ENCODE measurements around the gene SLX4IP.

Gene SLX4IP

GRCh38 chr20:10655720-10656669, 220.9 kb downstream of the SLX4IP start:
- no peak for DNase-seq

GRCh38 chr20:10657453-10657852, 222.3 kb downstream of the SLX4IP start:
- DNase-seq: no peak

- DNase-seq: no peak
Observed at GRCh38 chr20:10658051-10658823, 223.1 kb downstream of the SLX4IP start.

GRCh38 chr20:10658876-10659632, 223.9 kb downstream of the SLX4IP start:
- no peak for DNase-seq

- DNase-seq: no peak
Observed at GRCh38 chr20:10659651-10660601, 224.8 kb downstream of the SLX4IP start.

- no peak for DNase-seq
Observed at GRCh38 chr20:10660661-10661060, 225.6 kb downstream of the SLX4IP start.

GRCh38 chr20:10661261-10661660, 226.2 kb downstream of the SLX4IP start:
- DNase-seq: no peak

- no peak for DNase-seq
Observed at GRCh38 chr20:10662151-10662550, 227.0 kb downstream of the SLX4IP start.

- no peak for DNase-seq
Observed at GRCh38 chr20:10662661-10663458, 227.8 kb downstream of the SLX4IP start.

- no peak for DNase-seq
Observed at GRCh38 chr20:10663756-10664155, 228.7 kb downstream of the SLX4IP start.

- DNase-seq: no peak
Observed at GRCh38 chr20:10665027-10665561, 230.0 kb downstream of the SLX4IP start.

GRCh38 chr20:10665791-10666190, 230.7 kb downstream of the SLX4IP start:
- DNase-seq: no peak

GRCh38 chr20:10666221-10667076, 231.3 kb downstream of the SLX4IP start:
- DNase-seq: no peak

- DNase-seq: no peak
Observed at GRCh38 chr20:10667077-10667401, 231.9 kb downstream of the SLX4IP start.

- no peak for DNase-seq
Observed at GRCh38 chr20:10667560-10668167, 232.6 kb downstream of the SLX4IP start.

GRCh38 chr20:10668677-10669368, 233.7 kb downstream of the SLX4IP start:
- no peak for DNase-seq

GRCh38 chr20:10669843-10670446, 234.8 kb downstream of the SLX4IP start:
- DNase-seq: no peak

- no peak for DNase-seq
Observed at GRCh38 chr20:10670501-10671220, 235.6 kb downstream of the SLX4IP start.
